Measurements from ENCODE around the gene BCAS3. TPM values are rescaled to one million over a fixed set of nuclear protein-coding genes. Genes with fewer than 3 reads are reported as not detected.
"Not testable (repeated sequence)": the region's sequence is repeated elsewhere in the genome, so short reads cannot be mapped to it uniquely, and the experiment has no call there.

BCAS3 gene
- total and polyA plus RNA-seq, 5 donors from 2014 or later, result 29.7 to 59.1 (median 33.9) TPM

- no peaks in the 10 kb centered on the region for H3K36me3 Mint-ChIP-seq
- ATAC-seq (ENCODE audit: low read depth in 2 of 2) (no peak), DNase-seq (no peak)
- H3K4me3 Mint-ChIP-seq, result no peak overlapping the region
- no peaks in the 10 kb centered on the region for H3K4me1 Mint-ChIP-seq
- H3K27me3 ChIP-seq (ENCODE audit: control insufficient read depth, insufficient read depth, low read length), result peaks cover 18% of the 10 kb centered on the region
- peaks cover 0 to 11% of the 10 kb centered on the region in 2 experiments for H3K9me3 ChIP-seq (ENCODE audit: control insufficient read depth in 2 of 2, low read length in 2 of 2)
- no peak overlapping the region for H3K4me3 ChIP-seq (ENCODE audit: low read depth, low read length)
- H3K27ac Mint-ChIP-seq, result no peak overlapping the region
- H3K4me1 ChIP-seq (ENCODE audit: control insufficient read depth, insufficient read depth, low read length, poor library complexity, severe bottlenecking), result no peaks in the 10 kb centered on the region
- H3K36me3 ChIP-seq (ENCODE audit: control insufficient read depth, insufficient read depth, low read length), result no peaks in the 10 kb centered on the region
- H3K9me3 Mint-ChIP-seq, result peaks cover 0 to 14% (median 5%) of the 10 kb centered on the region in 7 donors
- H3K27ac ChIP-seq (ENCODE audit: insufficient read depth, low read length, poor library complexity, severe bottlenecking), result no peak overlapping the region
- H3K27me3 Mint-ChIP-seq, result peaks cover 40% of the 10 kb centered on the region
Observed at GRCh38 chr17:61431594-61432311, 754.1 kb downstream of the BCAS3 start.

GRCh38 chr17:61436273-61436672 is 758.6 kb downstream of the BCAS3 start:
- Histone ChIP-seq H3K9me3 (ENCODE audit: control insufficient read depth in 2 of 2, low read length in 2 of 2) (peaks cover 13 to 25% of the 10 kb centered on the region in 2 experiments), H3K4me1 (ENCODE audit: control insufficient read depth, insufficient read depth, low read length, poor library complexity, severe bottlenecking) (no peaks in the 10 kb centered on the region), H3K27ac (ENCODE audit: insufficient read depth, low read length, poor library complexity, severe bottlenecking) (no peak overlapping the region), H3K27me3 (ENCODE audit: control insufficient read depth, insufficient read depth, low read length) (peaks cover 25% of the 10 kb centered on the region), H3K4me3 (ENCODE audit: low read depth, low read length) (no peak overlapping the region), H3K36me3 (ENCODE audit: control insufficient read depth, insufficient read depth, low read length) (no peaks in the 10 kb centered on the region)
- Mint-ChIP-seq H3K27ac (no peak overlapping the region), H3K4me1 (no peaks in the 10 kb centered on the region), H3K9me3 (peaks cover 0 to 23% (median 10%) of the 10 kb centered on the region in 7 donors), H3K4me3 (no peak overlapping the region), H3K27me3 (peaks cover 56% of the 10 kb centered on the region), H3K36me3 (peaks cover 5% of the 10 kb centered on the region)
- ATAC-seq (ENCODE audit: low read depth in 2 of 2) (no peak), DNase-seq (no peak)

GRCh38 chr17:61436995-61437704 is 759.5 kb downstream of the BCAS3 start:
- H3K9me3 ChIP-seq (ENCODE audit: control insufficient read depth in 2 of 2, low read length in 2 of 2), result peaks cover 13 to 25% of the 10 kb centered on the region in 2 experiments
- no peak for DNase-seq
- Mint-ChIP-seq H3K27me3 (peaks cover 54% of the 10 kb centered on the region), H3K27ac (no peak overlapping the region), H3K9me3 (peaks cover 1 to 23% (median 10%) of the 10 kb centered on the region in 7 donors), H3K36me3 (peaks cover 5% of the 10 kb centered on the region), H3K4me1 (no peaks in the 10 kb centered on the region), H3K4me3 (no peak overlapping the region)
- no peak for ATAC-seq (ENCODE audit: low read depth in 2 of 2)
- H3K4me1 ChIP-seq (ENCODE audit: control insufficient read depth, insufficient read depth, low read length, poor library complexity, severe bottlenecking), result no peaks in the 10 kb centered on the region
- no peaks in the 10 kb centered on the region for H3K36me3 ChIP-seq (ENCODE audit: control insufficient read depth, insufficient read depth, low read length)
- H3K27me3 ChIP-seq (ENCODE audit: control insufficient read depth, insufficient read depth, low read length), result peaks cover 25% of the 10 kb centered on the region
- no peak overlapping the region for H3K4me3 ChIP-seq (ENCODE audit: low read depth, low read length)
- H3K27ac ChIP-seq (ENCODE audit: insufficient read depth, low read length, poor library complexity, severe bottlenecking), result no peak overlapping the region

- Mint-ChIP-seq H3K4me1 (no peaks in the 10 kb centered on the region), H3K9me3 (peaks cover 2 to 20% (median 6%) of the 10 kb centered on the region in 7 donors), H3K4me3 (no peak overlapping the region), H3K36me3 (peaks cover 5% of the 10 kb centered on the region), H3K27me3 (peaks cover 38% of the 10 kb centered on the region), H3K27ac (no peak overlapping the region)
- Histone ChIP-seq H3K4me3 (ENCODE audit: low read depth, low read length) (no peak overlapping the region), H3K36me3 (ENCODE audit: control insufficient read depth, insufficient read depth, low read length) (no peaks in the 10 kb centered on the region), H3K27ac (ENCODE audit: insufficient read depth, low read length, poor library complexity, severe bottlenecking) (no peak overlapping the region), H3K9me3 (ENCODE audit: control insufficient read depth in 2 of 2, low read length in 2 of 2) (peaks cover 13 to 24% of the 10 kb centered on the region in 2 experiments), H3K27me3 (ENCODE audit: control insufficient read depth, insufficient read depth, low read length) (peaks cover 15% of the 10 kb centered on the region), H3K4me1 (ENCODE audit: control insufficient read depth, insufficient read depth, low read length, poor library complexity, severe bottlenecking) (no peaks in the 10 kb centered on the region)
- ATAC-seq (ENCODE audit: low read depth in 2 of 2) (no peak), DNase-seq (no peak)
Observed at GRCh38 chr17:61440697-61441096, 763.0 kb downstream of the BCAS3 start.

GRCh38 chr17:61441507-61441906 is 763.9 kb downstream of the BCAS3 start:
- Mint-ChIP-seq H3K9me3 (peaks cover 2 to 17% (median 6%) of the 10 kb centered on the region in 7 donors), H3K27me3 (peaks cover 36% of the 10 kb centered on the region)
- not testable (repeated sequence) for H3K4me3 ChIP-seq (ENCODE audit: low read depth, low read length); H3K36me3 ChIP-seq (ENCODE audit: control insufficient read depth, insufficient read depth, low read length); H3K4me3 Mint-ChIP-seq; ATAC-seq (ENCODE audit: low read depth in 2 of 2); H3K4me1 ChIP-seq (ENCODE audit: control insufficient read depth, insufficient read depth, low read length, poor library complexity, severe bottlenecking); H3K4me1 Mint-ChIP-seq; DNase-seq; H3K27ac Mint-ChIP-seq; H3K36me3 Mint-ChIP-seq; H3K27ac ChIP-seq (ENCODE audit: insufficient read depth, low read length, poor library complexity, severe bottlenecking)
- Histone ChIP-seq H3K27me3 (ENCODE audit: control insufficient read depth, insufficient read depth, low read length) (peaks cover 11% of the 10 kb centered on the region), H3K9me3 (ENCODE audit: control insufficient read depth in 2 of 2, low read length in 2 of 2) (peaks cover 13 to 16% of the 10 kb centered on the region in 2 experiments)

- H3K27ac ChIP-seq (ENCODE audit: insufficient read depth, low read length, poor library complexity, severe bottlenecking), result no peak overlapping the region
- H3K36me3 ChIP-seq (ENCODE audit: control insufficient read depth, insufficient read depth, low read length), result no peaks in the 10 kb centered on the region
- peaks cover 9 to 10% of the 10 kb centered on the region in 2 experiments for H3K9me3 ChIP-seq (ENCODE audit: control insufficient read depth in 2 of 2, low read length in 2 of 2)
- Mint-ChIP-seq H3K9me3 (peaks cover 2 to 12% (median 4%) of the 10 kb centered on the region in 7 donors), H3K27ac (no peak overlapping the region), H3K4me3 (no peak overlapping the region), H3K27me3 (peaks cover 37% of the 10 kb centered on the region), H3K36me3 (peaks cover under 1% of the 10 kb centered on the region), H3K4me1 (no peaks in the 10 kb centered on the region)
- H3K4me1 ChIP-seq (ENCODE audit: control insufficient read depth, insufficient read depth, low read length, poor library complexity, severe bottlenecking), result no peaks in the 10 kb centered on the region
- H3K4me3 ChIP-seq (ENCODE audit: low read depth, low read length), result no peak overlapping the region
- peaks cover 13% of the 10 kb centered on the region for H3K27me3 ChIP-seq (ENCODE audit: control insufficient read depth, insufficient read depth, low read length)
- DNase-seq (no peak), ATAC-seq (ENCODE audit: low read depth in 2 of 2) (no peak)
Observed at GRCh38 chr17:61442136-61442775, 764.6 kb downstream of the BCAS3 start.
